K562 (cell line): ENCODE data around the gene NEDD8. TPM values are rescaled to one million over a fixed set of nuclear protein-coding genes. Genes with fewer than 3 reads are reported as not detected.

Source experiments
- CHD4 ChIP-seq: fragments of 200-600 bp; sonication (generic); IDR thresholded peaks from 3 replicates; pipeline ENCODE4 v1.6.1; 2012; ENCODE audit warnings: low read depth, mild to moderate bottlenecking, mixed read lengths, low read length, inconsistent platforms; ENCODE audit not compliant: insufficient read depth, insufficient replicate concordance, poor library complexity, severe bottlenecking
- EWSR1 ChIP-seq: fragments of 450-650 bp; IDR thresholded peaks from 2 replicates; pipeline ENCODE4 v1.6.1; 2018; ENCODE audit warnings: borderline replicate concordance, mild to moderate bottlenecking, low read depth, moderate library complexity; ENCODE audit not compliant: partially characterized antibody
- FOXP4 ChIP-seq: sonication (generic); formaldehyde crosslinking; IDR thresholded peaks from 2 replicates; pipeline ENCODE4 v1.8.0; 2022; ENCODE audit warnings: mild to moderate bottlenecking, missing genetic modification reagents, borderline replicate concordance
- GABPB2 ChIP-seq: fragments of 250-450 bp; sonication (Bioruptor Pico); conservative IDR thresholded peaks from 2 replicates; pipeline ENCODE4 v1.5.1; 2021; ENCODE audit warnings: mild to moderate bottlenecking
- JUND ChIP-seq, 2 experiments: IDR thresholded peaks; 2 replicates in 1 of 2; 3 replicates in 1 of 2; pipeline ENCODE4 v1.6.1; 2011; ENCODE audit warnings: borderline replicate concordance in 2 of 2, low read depth in 2 of 2, low read length in 2 of 2, improper control_type of control experiment in 1 of 2, missing biosample characterization in 1 of 2, missing genetic modification characterization in 1 of 2, missing genetic modification reagents in 1 of 2
- KLF10 ChIP-seq: fragments of 250-450 bp; sonication (Bioruptor Pico); IDR thresholded peaks from 2 replicates; pipeline ENCODE4 v1.6.1; 2021; ENCODE audit warnings: matching md5 sums
- NCOA6 ChIP-seq: fragments of 450-650 bp; IDR thresholded peaks from 2 replicates; pipeline ENCODE4 v1.6.1; 2017; ENCODE audit warnings: mild to moderate bottlenecking
- PHF8 ChIP-seq: fragments of 200-600 bp; sonication (generic); IDR thresholded peaks from 2 replicates; pipeline ENCODE4 v1.6.1; 2012; ENCODE audit warnings: mixed run types, mild to moderate bottlenecking, inconsistent platforms, low read length, moderate library complexity, borderline replicate concordance
- POLR2AphosphoS5 ChIP-seq: IDR thresholded peaks from 2 replicates; pipeline ENCODE4 v1.6.1; 2011; ENCODE audit warnings: mild to moderate bottlenecking, low read depth, low read length, moderate library complexity; ENCODE audit not compliant: control insufficient read depth, insufficient read depth
- POLR2G ChIP-seq: fragments of 200-400 bp; formaldehyde crosslinking; IDR thresholded peaks from 2 replicates; pipeline ENCODE4 v1.6.1; 2017; ENCODE audit warnings: low read depth, mild to moderate bottlenecking, antibody characterized with exemption, low read length, moderate library complexity
- PPARD ChIP-seq: fragments of 250-450 bp; sonication (Bioruptor Pico); IDR thresholded peaks from 2 replicates; pipeline ENCODE4 v1.8.0; 2022; ENCODE audit warnings: inconsistent platforms, mild to moderate bottlenecking, moderate library complexity
- RBM22 ChIP-seq: fragments of 200-400 bp; formaldehyde crosslinking; IDR thresholded peaks from 2 replicates; pipeline ENCODE4 v1.6.1; 2018; ENCODE audit warnings: low read length, low read depth; ENCODE audit not compliant: poor library complexity, severe bottlenecking
- TCF15 ChIP-seq: fragments of 250-450 bp; sonication (Bioruptor Pico); IDR thresholded peaks from 2 replicates; pipeline ENCODE4 v1.8.0; 2022; ENCODE audit warnings: moderate library complexity, mild to moderate bottlenecking, inconsistent platforms
- THAP12 ChIP-seq: fragments of 250-450 bp; sonication (Bioruptor Pico); IDR thresholded peaks from 2 replicates; pipeline ENCODE4 v1.9.0; 2021; ENCODE audit warnings: mild to moderate bottlenecking, inconsistent platforms
- XRCC4 ChIP-seq: IDR thresholded peaks from one replicate; pipeline ENCODE4 v1.6.1; 2011; ENCODE audit not compliant: insufficient read depth, insufficient read length; ENCODE audit errors: extremely low read depth
- ZBTB1 ChIP-seq: sonication (generic); formaldehyde crosslinking; IDR thresholded peaks from 2 replicates; pipeline ENCODE4 v1.8.1; 2023; ENCODE audit warnings: missing genetic modification reagents, low read depth, mild to moderate bottlenecking, borderline replicate concordance
- ZNF311 ChIP-seq: fragments of 250-450 bp; sonication (Bioruptor Pico); IDR thresholded peaks from 2 replicates; pipeline ENCODE4 v1.4.0; 2020; ENCODE audit warnings: mild to moderate bottlenecking, moderate library complexity
- ZNF395 ChIP-seq: fragments of 200-800 bp; sonication (Bioruptor generic); IDR thresholded peaks from 2 replicates; pipeline ENCODE4 v1.6.1; 2017; ENCODE audit warnings: missing genetic modification characterization, missing compliant biosample characterization
- ZNF76 ChIP-seq: fragments of 250-450 bp; sonication (Bioruptor Pico); IDR thresholded peaks from 2 replicates; pipeline ENCODE4 v1.4.0; 2020; ENCODE audit warnings: mild to moderate bottlenecking, moderate library complexity, borderline replicate concordance
- polyA plus RNA-seq, 8 experiments: library from polyadenylated mRNA; depleted of rRNA in 4 of 8; stranded (reverse) in 5 of 8; unstranded in 3 of 8; fragments of >200 nt; fragmentation: Nextera tagmentation in 2 of 8; fragmentation: Illumina TruSeq in 1 of 8; extraction: Ambion mirVana in 2 of 8; extraction: Trizol in 1 of 8; gene quantifications; 2 replicates each; pipeline versions ENCODE4 v1.2.1 to v1.2.3, GENCODE V29; 2011 to 2014; ENCODE audit warnings: inconsistent platforms in 1 of 8, missing spikeins in 1 of 8
- total RNA-seq, 7 experiments: library from RNA; depleted of rRNA in 6 of 7; stranded (reverse); fragments of >200 nt in 6 of 7; fragmentation: Illumina TruSeq in 2 of 7; extraction: Trizol in 2 of 7; gene quantifications; 2 replicates each; pipeline versions ENCODE4 v1.2.1 to v1.2.3, GENCODE V29; 2011 to 2021; ENCODE audit warnings: low replicate concordance in 1 of 7

Gene NEDD8
- total and polyA plus RNA-seq, 9 of the 15 experiments (the other 6 are each of a cell fraction or from before 2014, with no cell fraction given) = 142 to 691 (median 260) TPM

GRCh38 chr14:24215495-24216344, 16.4 kb downstream of the NEDD8 start, which contains the start of gene MDP1 (continued):
- TF ChIP-seq XRCC4 = no peak
- TF ChIP-seq ZNF311 = no peak
- no peak for TF ChIP-seq EWSR1
- no peak for TF ChIP-seq NCOA6
- TF ChIP-seq PPARD (CRISPR knock-in tag) = no peak
- peak; percentile 67; the same call in 1 of the 2 replicates for TF ChIP-seq POLR2AphosphoS5
- no peak for TF ChIP-seq ZBTB1 (CRISPR knock-in tag)
- TF ChIP-seq FOXP4 = no peak
- TF ChIP-seq TCF15 (CRISPR knock-in tag) = no peak
- TF ChIP-seq KLF10 (CRISPR knock-in tag) = no peak
- no peak for TF ChIP-seq ZNF76 (CRISPR knock-in tag)
- no peak for TF ChIP-seq ZNF395 (CRISPR knock-in tag)
- TF ChIP-seq GABPB2 (CRISPR knock-in tag) = no peak
- peak; percentile 58 for TF ChIP-seq RBM22
- peak; percentile 92 for TF ChIP-seq POLR2G
- TF ChIP-seq JUND (IDR thresholded peaks at IDR 0.05; ENCODE audit: borderline replicate concordance, low read depth, low read length) = peak; percentile 85
- TF ChIP-seq JUND (tag; IDR thresholded peaks at IDR 0.05; ENCODE audit: borderline replicate concordance, low read depth, low read length) = peak; percentile 27; the same call in 1 of the 3 replicates
- TF ChIP-seq THAP12 = peak; percentile 59; the same call in 1 of the 2 replicates
- no peak for TF ChIP-seq CHD4
- TF ChIP-seq PHF8 = peak; percentile 84; the same call in 1 of the 2 replicates
